Neural progenitor cell (in vitro differentiated cells): ENCODE results near the gene IGSF8.
"Not testable (repeated sequence)": the region's sequence is repeated elsewhere in the genome, so short reads cannot be mapped to it uniquely, and the experiment has no call there.

Source experiments
- CTCF ChIP-seq: fragments of 200-600 bp; sonication (generic); IDR thresholded peaks from 2 replicates; pipeline ENCODE4 v1.5.1; 2017; ENCODE audit warnings: antibody characterized with exemption, mild to moderate bottlenecking
- EZH2 ChIP-seq: fragments of 200-600 bp; sonication (generic); IDR thresholded peaks from 2 replicates; pipeline ENCODE4 v1.6.1; 2017; ENCODE audit warnings: antibody characterized with exemption, mild to moderate bottlenecking, moderate library complexity
- EZH2phosphoT487 ChIP-seq: fragments of 200-600 bp; sonication (generic); IDR thresholded peaks from 2 replicates; pipeline ENCODE4 v1.6.1; 2017; ENCODE audit warnings: antibody characterized with exemption

GRCh38 chr1:160111462-160111861 is 13.0 kb upstream of the IGSF8 start:
- TF ChIP-seq EZH2phosphoT487, CTCF, EZH2: not testable (repeated sequence)
